ENCODE measurements around the gene ANKRD28. TPM values are rescaled to one million over a fixed set of nuclear protein-coding genes. Genes with fewer than 3 reads are reported as not detected.

Gene ANKRD28
- total RNA-seq, 1 donor from 2014 or later, result 45.0 TPM

DNA sequence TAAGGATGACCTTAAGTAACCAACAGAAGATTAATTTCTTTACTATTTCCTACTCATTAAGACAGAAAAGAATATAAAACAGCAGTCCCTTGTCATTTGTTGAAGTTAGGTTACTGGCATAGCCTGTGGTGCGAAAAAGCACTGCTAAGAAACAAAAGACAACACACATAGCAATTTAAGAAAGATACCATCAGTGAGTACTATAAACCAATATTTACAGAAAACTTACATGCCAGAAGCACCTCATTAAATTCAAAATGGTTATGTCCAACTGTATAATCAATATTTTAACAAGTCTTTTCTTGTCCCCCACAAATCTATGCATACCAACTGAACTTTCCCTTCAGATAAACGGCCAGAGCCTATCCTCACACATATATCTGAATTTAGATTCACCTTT, 42.0 kb downstream of the ANKRD28 start:
- Mint-ChIP-seq H3K4me3 (no peak overlapping the region), H3K27ac (no peak overlapping the region), H3K27me3 (ENCODE audit: low read depth) (no peaks in the 10 kb centered on the region)

DNA sequence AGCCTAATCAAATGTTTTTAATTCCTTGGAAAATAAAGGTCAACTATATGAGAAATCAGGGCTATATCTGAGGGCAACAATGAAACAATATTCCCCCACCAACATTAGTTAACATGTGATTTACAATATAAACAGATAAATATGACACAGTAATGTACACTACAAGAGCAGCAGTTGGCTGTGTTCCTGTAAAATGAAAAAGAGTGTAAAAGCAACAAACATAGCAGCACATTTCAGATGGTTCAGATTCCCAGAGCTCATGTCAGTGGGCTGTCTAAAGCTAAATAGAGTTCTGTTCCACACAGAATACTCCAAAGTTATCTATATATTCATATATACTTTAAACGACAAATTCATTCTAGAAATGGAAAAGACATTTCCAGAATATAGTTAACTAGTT, 42.6 kb downstream of the ANKRD28 start:
- TF ChIP-seq, protein P1, sequence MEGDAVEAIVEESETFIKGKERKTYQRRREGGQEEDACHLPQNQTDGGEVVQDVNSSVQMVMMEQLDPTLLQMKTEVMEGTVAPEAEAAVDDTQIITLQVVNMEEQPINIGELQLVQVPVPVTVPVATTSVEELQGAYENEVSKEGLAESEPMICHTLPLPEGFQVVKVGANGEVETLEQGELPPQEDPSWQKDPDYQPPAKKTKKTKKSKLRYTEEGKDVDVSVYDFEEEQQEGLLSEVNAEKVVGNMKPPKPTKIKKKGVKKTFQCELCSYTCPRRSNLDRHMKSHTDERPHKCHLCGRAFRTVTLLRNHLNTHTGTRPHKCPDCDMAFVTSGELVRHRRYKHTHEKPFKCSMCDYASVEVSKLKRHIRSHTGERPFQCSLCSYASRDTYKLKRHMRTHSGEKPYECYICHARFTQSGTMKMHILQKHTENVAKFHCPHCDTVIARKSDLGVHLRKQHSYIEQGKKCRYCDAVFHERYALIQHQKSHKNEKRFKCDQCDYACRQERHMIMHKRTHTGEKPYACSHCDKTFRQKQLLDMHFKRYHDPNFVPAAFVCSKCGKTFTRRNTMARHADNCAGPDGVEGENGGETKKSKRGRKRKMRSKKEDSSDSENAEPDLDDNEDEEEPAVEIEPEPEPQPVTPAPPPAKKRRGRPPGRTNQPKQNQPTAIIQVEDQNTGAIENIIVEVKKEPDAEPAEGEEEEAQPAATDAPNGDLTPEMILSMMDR (IDR thresholded peaks at IDR 0.05; ENCODE audit: unreplicated experiment), result no peak
- no peaks in the 10 kb centered on the region for H3K27me3 Mint-ChIP-seq (ENCODE audit: low read depth)
- no peak overlapping the region for H3K4me3 Mint-ChIP-seq
- H3K27ac Mint-ChIP-seq, result no peak overlapping the region
- H3K36me3 Mint-ChIP-seq, result peaks cover 10% of the 10 kb centered on the region
- no peak for DNase-seq (ENCODE audit: low spot score in 2 of 2, unreplicated experiment in 2 of 2)
- no peaks in the 10 kb centered on the region for H3K4me1 Mint-ChIP-seq
- H3K9me3 Mint-ChIP-seq, result no peaks in the 10 kb centered on the region

More for the DNA sequence above, 42.0 kb downstream of the ANKRD28 start:
- H3K36me3 Mint-ChIP-seq, result peaks cover 10% of the 10 kb centered on the region
- no peaks in the 10 kb centered on the region for H3K4me1 Mint-ChIP-seq
- TF ChIP-seq, protein P1 (IDR thresholded peaks at IDR 0.05; ENCODE audit: unreplicated experiment), result no peak
- no peak for DNase-seq (ENCODE audit: low spot score in 2 of 2, unreplicated experiment in 2 of 2)
- H3K9me3 Mint-ChIP-seq, result no peaks in the 10 kb centered on the region

DNA sequence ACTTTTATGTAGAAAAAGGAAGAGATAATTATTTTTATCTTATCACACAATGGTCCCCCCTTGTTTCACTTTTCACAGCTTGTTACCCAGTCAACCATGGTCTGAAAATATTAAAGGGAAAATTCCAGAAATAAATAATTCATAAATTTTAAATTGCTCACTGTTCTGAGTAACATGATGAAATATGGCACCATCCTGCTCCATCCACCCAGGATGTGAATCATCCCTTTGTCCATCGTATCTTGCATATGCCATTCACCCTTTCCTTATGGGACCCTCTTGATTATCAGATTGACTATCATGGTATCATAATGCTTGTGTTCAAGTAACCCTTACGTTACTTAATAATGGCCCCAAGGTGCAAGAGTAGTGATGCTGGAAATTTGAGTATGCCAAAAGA, 43.7 kb downstream of the ANKRD28 start:
- Mint-ChIP-seq H3K27me3 (ENCODE audit: low read depth) (no peaks in the 10 kb centered on the region), H3K27ac (no peak overlapping the region), H3K4me1 (no peaks in the 10 kb centered on the region), H3K9me3 (peaks cover 6% of the 10 kb centered on the region), H3K36me3 (peaks cover 18% of the 10 kb centered on the region), H3K4me3 (no peak overlapping the region)
- TF ChIP-seq, protein P1 (IDR thresholded peaks at IDR 0.05; ENCODE audit: unreplicated experiment), result no peak
- DNase-seq (ENCODE audit: low spot score in 2 of 2, unreplicated experiment in 2 of 2), result no peak

DNA sequence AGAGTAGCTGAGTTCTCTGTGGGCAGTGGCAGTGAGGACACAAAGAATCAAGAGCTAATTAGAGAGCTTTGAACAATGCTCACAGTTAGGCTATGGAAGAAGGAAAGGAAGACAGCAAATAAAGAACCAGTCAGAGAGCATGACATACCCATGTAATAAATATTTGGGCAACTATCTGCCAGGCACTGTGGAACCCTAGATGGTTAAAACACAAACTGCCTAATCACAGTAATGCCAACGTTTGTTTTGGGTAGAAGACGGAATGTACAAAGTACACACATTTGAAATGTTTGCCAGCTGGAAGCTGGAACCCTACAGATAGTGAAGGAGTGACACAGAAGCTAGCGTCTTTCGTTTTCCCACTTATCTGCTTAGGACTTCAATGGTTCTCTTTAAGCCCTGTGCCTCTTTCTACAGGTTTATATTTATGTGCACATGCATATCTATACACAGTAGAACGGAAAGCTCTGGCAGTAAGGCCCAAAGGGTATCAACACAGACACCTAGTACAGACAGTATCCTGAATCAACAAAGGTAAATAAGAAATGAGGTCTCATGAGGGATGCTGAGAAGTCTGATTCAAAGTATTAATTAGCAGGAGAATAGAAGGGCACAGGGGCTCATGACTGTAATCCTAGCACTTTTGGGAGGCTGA, 44.6 kb downstream of the ANKRD28 start:
- H3K4me3 Mint-ChIP-seq, result no peak overlapping the region
- no peak for DNase-seq (ENCODE audit: low spot score in 2 of 2, unreplicated experiment in 2 of 2)

DNA sequence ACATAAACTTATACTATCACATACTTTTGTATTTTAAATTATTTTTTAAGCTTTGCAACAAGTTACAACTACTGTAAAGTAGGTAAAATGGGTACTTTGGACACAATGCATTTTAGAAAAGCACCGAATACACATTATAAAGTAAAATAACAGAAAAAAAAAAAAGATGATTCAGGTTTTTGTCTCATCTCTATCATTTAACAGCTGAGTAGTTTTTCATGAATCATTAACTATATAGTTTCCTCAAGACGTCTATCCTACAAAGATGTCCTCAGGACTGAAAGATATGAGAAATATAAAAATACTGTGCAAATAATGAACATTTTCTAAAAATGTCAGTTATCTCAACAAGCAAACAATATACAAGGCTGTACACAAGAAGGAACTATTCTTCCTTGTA, 46.9 kb downstream of the ANKRD28 start:
- Mint-ChIP-seq H3K9me3 (peaks cover 34% of the 10 kb centered on the region), H3K4me3 (no peak overlapping the region), H3K4me1 (no peaks in the 10 kb centered on the region), H3K36me3 (peaks cover 47% of the 10 kb centered on the region), H3K27me3 (ENCODE audit: low read depth) (no peaks in the 10 kb centered on the region), H3K27ac (no peak overlapping the region)
- TF ChIP-seq, protein P1 (IDR thresholded peaks at IDR 0.05; ENCODE audit: unreplicated experiment), result no peak
- no peak for DNase-seq (ENCODE audit: low spot score in 2 of 2, unreplicated experiment in 2 of 2)

More for the DNA sequence above, 44.6 kb downstream of the ANKRD28 start:
- Mint-ChIP-seq H3K9me3 (peaks cover 11% of the 10 kb centered on the region), H3K36me3 (peaks cover 25% of the 10 kb centered on the region), H3K27me3 (ENCODE audit: low read depth) (no peaks in the 10 kb centered on the region), H3K4me1 (no peaks in the 10 kb centered on the region), H3K27ac (no peak overlapping the region)
- TF ChIP-seq, protein P1 (IDR thresholded peaks at IDR 0.05; ENCODE audit: unreplicated experiment), result no peak
